ENCODE measurements around the gene HOXA3. TPM values are rescaled to one million over a fixed set of nuclear protein-coding genes. Genes with fewer than 3 reads are reported as not detected.

HOXA3 gene
- polyA plus RNA-seq, 1 donor (not counting 4 experiments of a cell fraction or from before 2014, with no cell fraction given) = 0.58 TPM

- H3K9me1 ChIP-seq (ENCODE audit: control insufficient read depth, extremely low read depth, insufficient read depth, low read length) = no peaks in the 10 kb centered on the region
- peak overlapping the region; percentile 98 for H3K4me2 ChIP-seq (ENCODE audit: control insufficient read depth, extremely low read depth, insufficient read depth, low read depth, low read length)
- H3K27me3 ChIP-seq (ENCODE audit: control insufficient read depth, extremely low read depth, insufficient read depth, low read length) = no peaks in the 10 kb centered on the region
- H3K9ac ChIP-seq (ENCODE audit: control insufficient read depth, extremely low read depth, insufficient read depth, low read length) = peak overlapping the region; percentile 93
- FAIRE-seq (no peak), DNase-seq (ENCODE audit: low read depth, low spot score) (no peak)
- peak overlapping the region; percentile 17 for H2AFZ ChIP-seq (ENCODE audit: control insufficient read depth, low read length)
- H3K36me3 ChIP-seq (ENCODE audit: control insufficient read depth in 2 of 2, extremely low read depth in 1 of 2, insufficient read depth in 2 of 2, low read length in 2 of 2) = peaks cover 0 to 7% of the 10 kb centered on the region in 2 experiments
- H4K20me1 ChIP-seq (ENCODE audit: control insufficient read depth, extremely low read depth, insufficient read depth, low read length) = no peaks in the 10 kb centered on the region
- H3K79me2 ChIP-seq (ENCODE audit: control insufficient read depth, insufficient read depth, low read length) = peaks cover 83% of the 10 kb centered on the region
- TF ChIP-seq EZH2 (IDR thresholded peaks at IDR 0.05; ENCODE audit: low read length) (no peak), CTCF (optimal IDR thresholded peaks at IDR 0.05 in 1 of 3, IDR thresholded peaks at IDR 0.05 in 1 of 3, conservative IDR thresholded peaks at IDR 0.05 in 1 of 3; ENCODE audit: extremely low read depth in 1 of 3, insufficient read depth in 2 of 3, low read length in 3 of 3) (no peak)
- dilution Hi-C loops (cut with MboI; ENCODE audit: extremely low pct_ligation_motif_present, low sequenced_read_pairs) = no loop called here
- peaks cover 59% of the 10 kb centered on the region for H3K4me1 ChIP-seq (ENCODE audit: control insufficient read depth, extremely low read depth, insufficient read depth, low read length)
- no peaks in the 10 kb centered on the region for H3K9me3 ChIP-seq (ENCODE audit: control insufficient read depth, low read depth, low read length)
- peak overlapping the region; percentile 87 for H3K27ac ChIP-seq (ENCODE audit: control insufficient read depth, insufficient read depth, low read length)
- peak overlapping the region; percentile 60 to 83 (median 74) for H3K4me3 ChIP-seq (ENCODE audit: control insufficient read depth in 2 of 3, extremely low read depth in 1 of 3, insufficient read depth in 2 of 3, low read depth in 1 of 3, low read length in 3 of 3)
Observed at GRCh38 chr7:27148031-27148755, 4.2 kb downstream of the HOXA3 start.

- Histone ChIP-seq H2AFZ (ENCODE audit: control insufficient read depth, low read length) (peak within 1 kb of the TSS; percentile 46), H3K4me1 (ENCODE audit: control insufficient read depth, extremely low read depth, insufficient read depth, low read length) (peaks cover 52% of the 10 kb centered on the region), H3K9me3 (ENCODE audit: control insufficient read depth, low read depth, low read length) (no peaks in the 10 kb centered on the region), H3K36me3 (ENCODE audit: control insufficient read depth in 2 of 2, extremely low read depth in 1 of 2, insufficient read depth in 2 of 2, low read length in 2 of 2) (peaks cover 0 to 7% of the 10 kb centered on the region in 2 experiments), H3K4me2 (ENCODE audit: control insufficient read depth, extremely low read depth, insufficient read depth, low read depth, low read length) (peak within 1 kb of the TSS; percentile 98), H3K9me1 (ENCODE audit: control insufficient read depth, extremely low read depth, insufficient read depth, low read length) (no peaks in the 10 kb centered on the region), H3K27me3 (ENCODE audit: control insufficient read depth, extremely low read depth, insufficient read depth, low read length) (no peaks in the 10 kb centered on the region), H3K27ac (ENCODE audit: control insufficient read depth, insufficient read depth, low read length) (peak within 1 kb of the TSS; percentile 87), H3K4me3 (ENCODE audit: control insufficient read depth in 2 of 3, extremely low read depth in 1 of 3, insufficient read depth in 2 of 3, low read depth in 1 of 3, low read length in 3 of 3) (peak within 1 kb of the TSS; percentile 60 to 83 (median 74)), H4K20me1 (ENCODE audit: control insufficient read depth, extremely low read depth, insufficient read depth, low read length) (no peaks in the 10 kb centered on the region), H3K9ac (ENCODE audit: control insufficient read depth, extremely low read depth, insufficient read depth, low read length) (peak within 1 kb of the TSS; percentile 93), H3K79me2 (ENCODE audit: control insufficient read depth, insufficient read depth, low read length) (peaks cover 90% of the 10 kb centered on the region)
- no peak for FAIRE-seq
- TF ChIP-seq CTCF (optimal IDR thresholded peaks at IDR 0.05 in 1 of 3, IDR thresholded peaks at IDR 0.05 in 1 of 3, conservative IDR thresholded peaks at IDR 0.05 in 1 of 3; ENCODE audit: extremely low read depth in 1 of 3, insufficient read depth in 2 of 3, low read length in 3 of 3) (no peak), EZH2 (IDR thresholded peaks at IDR 0.05; ENCODE audit: low read length) (no peak)
- dilution Hi-C loops (cut with MboI; ENCODE audit: extremely low pct_ligation_motif_present, low sequenced_read_pairs) = no loop called here
- no peak for DNase-seq (ENCODE audit: low read depth, low spot score)
Observed at GRCh38 chr7:27147199-27148030, 5.0 kb downstream of the HOXA3 start, which contains the start of gene HOXA6. HOXA6 (minus strand) TSS chr7:27147774; CDS start chr7:27147749, 25 bp downstream.

Measured in keratinocyte (primary cell).